ENCODE data around the gene FRMD8. TPM values are rescaled to one million over a fixed set of nuclear protein-coding genes. Genes with fewer than 3 reads are reported as not detected.

Gene FRMD8
- total RNA-seq, 1 donor from 2014 or later: 24.6 TPM

DNA sequence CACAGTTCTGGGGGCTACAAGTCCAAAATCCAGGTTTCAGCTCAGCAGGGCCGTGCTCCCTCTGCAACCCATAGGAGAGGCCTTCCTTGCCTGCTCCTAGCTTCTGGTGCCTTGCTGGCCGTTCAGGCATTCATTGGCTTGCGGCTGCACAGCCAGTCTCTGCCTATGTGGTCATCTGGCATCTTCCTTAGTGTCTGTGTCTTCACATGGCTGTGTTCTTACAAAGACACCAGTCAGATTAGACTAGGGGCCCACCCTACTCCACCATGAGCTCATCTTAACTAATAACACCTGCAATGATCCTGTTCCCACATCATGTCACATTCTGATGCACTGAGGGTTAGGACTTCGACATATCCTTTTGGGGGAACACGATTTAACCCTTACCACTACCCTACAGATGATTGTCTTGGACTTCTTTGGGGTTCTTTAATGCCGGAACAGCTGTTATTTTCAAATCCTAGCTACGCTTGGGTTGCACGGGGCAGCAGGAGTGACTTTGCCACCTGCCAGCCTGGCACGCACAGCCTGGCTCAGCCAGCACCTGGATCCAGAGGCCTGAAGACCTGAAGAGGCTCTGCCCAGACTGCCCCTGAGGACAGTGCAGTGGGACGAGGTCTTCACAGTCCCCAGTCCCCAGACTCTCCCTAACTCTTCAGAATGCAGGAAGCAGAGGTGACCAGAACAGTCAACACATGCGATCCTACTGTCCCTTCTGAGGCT is 28.5 kb downstream of the FRMD8 start:
- no peak for DNase-seq

DNA sequence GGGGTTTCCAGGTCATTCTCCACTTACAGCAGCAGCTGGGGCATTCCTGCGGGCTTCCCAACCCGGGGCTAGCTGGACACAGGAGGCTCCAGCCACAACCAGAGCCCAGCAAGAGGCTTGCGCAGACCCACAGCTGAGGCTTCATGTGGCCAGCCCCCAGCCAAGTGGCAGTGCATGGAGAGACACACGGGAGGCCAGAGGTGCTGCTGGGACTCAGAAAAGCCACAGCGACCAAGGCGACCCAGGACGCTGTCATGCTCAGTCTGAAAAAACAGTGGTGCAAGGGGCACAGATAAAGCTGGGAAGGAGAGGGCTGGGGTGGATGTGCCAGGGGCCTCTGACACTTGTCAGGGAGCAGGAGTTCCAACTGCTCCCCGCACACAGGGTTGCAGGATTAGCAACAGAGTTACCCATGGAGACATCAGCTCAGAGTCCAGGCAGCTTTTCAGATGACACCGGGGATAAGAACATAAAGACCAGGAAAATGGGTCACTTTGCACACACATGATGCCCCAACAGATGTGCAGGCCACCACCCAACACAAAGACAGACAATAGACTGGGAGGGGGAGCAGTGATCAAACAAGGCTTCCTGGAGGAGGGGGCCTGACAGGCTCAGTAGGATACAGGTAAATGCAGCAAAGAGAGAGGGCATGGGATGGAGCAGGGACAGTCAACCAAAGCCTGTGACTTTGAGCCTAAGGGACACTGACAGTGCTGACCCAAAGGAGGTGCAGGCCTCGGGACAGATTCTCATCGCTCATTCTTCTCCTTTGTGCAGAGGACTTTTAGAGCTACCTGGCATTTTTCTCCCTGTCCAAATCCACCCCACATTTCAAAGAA is 29.3 kb downstream of the FRMD8 start:
- DNase-seq: no peak

DNA sequence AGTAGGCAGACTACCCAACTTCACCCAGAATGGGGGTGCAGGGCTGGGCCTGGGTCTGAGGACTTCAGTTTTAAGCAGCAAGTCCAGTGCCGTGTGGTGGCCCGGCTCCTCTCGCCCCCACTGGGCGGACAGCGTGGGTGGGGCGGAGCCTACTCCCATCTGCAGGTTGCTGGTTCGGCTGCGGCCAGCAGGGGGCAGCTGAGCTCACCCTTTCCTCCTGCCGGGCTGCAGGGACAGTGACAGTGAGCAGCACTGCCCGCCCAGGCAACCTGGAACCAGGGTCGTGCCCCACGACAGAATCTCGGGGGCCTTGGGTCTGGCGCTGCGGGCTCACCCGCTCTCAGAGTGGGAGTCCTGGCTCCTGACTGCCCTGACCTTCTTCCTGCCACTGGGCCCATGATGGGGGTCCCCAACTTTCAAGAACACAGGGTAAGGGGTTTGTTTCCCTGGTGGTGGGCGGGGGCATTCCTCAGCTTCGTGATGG is 29.9 kb downstream of the FRMD8 start:
- DNase-seq: peak; percentile 67

DNA sequence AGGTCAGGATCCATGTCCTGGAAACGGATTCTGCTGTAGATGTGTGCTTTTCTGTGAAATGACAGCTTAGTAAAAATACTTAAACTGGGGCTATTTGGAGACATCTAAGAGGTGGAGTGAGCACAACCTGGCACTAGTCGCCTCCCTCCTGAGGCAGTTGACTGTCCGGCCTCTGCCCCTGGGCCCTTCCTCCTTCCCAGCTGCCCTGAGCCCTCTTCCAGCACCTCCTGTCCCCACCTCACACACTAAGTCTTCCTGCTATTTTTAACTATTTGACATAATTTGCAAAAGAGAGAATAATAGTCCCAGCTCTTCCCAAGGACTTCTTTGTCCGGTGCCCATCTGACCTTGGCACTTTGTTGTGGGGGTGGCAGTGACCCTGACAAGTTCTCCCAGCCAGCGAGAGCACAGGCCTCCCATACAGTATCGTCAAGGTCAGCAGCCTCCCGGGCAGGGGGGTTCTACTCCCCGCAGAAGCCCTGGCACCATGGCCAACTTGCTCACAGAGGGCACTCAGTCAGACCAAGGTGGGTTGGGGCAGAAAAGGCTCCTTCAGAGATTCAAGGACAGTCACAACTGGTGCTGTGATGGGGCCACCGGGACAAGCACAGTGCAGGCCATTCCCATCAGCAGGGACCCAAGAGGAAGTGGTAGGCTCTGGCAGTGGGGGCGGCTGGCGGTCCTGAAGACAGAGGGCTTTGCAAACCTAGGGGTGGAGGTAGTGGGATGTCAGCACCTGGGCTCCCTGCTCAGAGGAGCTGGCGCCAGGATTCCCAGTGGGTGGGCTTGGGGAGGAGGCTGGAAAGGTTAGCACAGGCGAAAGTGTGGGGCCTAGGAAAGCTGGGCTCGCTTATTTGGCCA is 30.6 kb downstream of the FRMD8 start:
- DNase-seq: no peak

DNA sequence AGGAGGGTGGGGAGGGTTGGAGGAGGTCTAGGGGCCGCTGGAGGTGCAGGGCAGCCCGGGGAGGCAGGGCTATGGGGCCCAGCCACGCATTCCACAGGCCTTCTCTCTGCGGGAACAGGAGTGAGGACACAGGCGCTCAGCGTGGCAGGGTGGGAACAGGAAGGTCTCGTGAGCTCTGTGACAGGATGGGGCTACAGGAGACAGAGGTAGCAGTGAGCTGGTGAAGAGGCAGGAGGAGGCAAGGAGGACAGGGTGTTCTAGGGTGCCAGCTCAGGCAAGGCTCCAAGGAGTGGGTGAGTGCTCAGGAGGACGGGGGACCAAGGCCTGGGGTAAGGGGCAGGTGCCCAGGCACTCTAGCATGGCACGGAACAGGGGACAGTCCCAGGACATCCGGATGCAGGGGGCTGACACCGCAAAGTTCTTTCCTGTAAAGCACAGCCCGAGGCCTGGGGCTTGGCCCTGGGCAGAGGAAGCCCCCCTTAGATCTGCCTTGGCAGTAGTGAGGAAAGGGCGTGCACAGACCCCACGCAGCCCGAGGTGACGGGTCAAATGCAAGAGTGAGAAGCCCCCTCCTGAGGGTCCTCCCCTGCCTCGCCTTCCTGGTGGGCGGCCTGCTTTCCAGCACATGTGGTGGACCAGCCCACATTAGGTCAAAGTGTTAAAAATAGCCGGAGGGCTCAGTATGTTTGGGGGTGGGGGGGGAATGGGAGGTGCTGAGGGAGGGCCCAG is 31.4 kb downstream of the FRMD8 start:
- no peak for DNase-seq

DNA sequence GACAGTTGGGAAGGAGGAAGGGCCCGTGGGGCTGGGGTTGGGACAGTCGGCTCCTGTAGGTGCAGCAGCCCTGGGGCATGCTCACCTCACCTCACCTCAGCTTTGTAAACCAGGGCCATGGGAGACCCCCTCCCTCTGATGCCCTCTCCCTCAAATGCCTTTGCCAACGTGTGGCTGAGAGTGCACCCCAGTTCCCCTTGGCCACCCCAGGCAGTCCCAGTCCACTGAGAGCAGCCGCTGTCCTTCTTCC is 31.9 kb downstream of the FRMD8 start:
- no peak for DNase-seq

DNA sequence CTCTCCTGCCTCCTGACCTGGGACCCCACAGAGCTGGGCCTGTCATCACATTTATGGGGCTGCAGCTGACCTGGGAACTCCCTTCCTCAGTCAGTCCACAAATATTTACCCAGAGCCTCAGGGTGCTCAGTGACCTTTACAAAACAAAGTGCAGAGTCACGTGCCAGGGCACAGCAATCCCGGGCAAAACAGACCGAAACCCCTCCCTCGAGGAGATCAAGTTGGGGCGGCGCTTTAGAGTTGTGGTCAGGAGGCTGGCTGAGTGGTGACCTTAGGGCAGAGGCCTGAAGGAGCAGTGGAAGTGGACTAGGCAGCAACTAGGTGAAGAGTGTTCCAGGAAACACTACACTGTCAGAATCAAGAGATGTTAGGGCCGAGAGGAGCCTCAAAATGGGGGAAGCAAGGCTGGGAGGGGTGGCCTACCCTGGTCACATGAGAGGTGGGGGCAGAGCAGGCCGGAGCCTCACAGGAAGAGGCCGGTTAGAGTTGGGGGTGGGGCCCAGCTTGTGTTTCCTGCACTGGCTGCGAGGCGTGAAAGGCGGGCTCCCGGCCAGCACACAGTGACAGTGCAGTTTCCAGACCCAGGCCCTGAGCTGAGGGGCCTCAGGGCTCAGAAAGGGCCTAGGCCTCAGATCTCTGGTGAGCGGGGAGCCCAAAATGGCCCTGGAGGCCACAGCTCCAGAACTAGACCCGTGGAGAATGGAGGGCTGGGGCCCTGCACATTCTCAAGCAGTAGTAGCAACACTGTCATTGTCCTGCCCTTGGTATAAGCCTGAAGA is 32.4 kb downstream of the FRMD8 start:
- DNase-seq: peak; percentile 95

DNA sequence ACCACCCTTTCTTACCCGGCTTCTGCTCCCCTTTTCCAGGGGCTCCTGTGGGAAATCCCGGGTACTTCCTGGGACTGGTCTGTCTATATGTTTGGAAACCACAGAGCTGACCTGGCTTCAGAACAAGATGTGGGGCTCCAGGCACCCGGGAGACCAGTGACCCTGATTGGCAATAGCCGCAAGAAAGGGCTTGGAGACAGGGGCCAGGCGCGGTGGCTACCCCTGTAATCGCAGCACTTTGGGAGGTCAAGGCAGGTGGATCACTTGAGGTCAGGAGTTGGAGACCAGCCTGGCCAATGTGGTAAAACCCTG is 33.0 kb downstream of the FRMD8 start:
- DNase-seq: no peak

DNA sequence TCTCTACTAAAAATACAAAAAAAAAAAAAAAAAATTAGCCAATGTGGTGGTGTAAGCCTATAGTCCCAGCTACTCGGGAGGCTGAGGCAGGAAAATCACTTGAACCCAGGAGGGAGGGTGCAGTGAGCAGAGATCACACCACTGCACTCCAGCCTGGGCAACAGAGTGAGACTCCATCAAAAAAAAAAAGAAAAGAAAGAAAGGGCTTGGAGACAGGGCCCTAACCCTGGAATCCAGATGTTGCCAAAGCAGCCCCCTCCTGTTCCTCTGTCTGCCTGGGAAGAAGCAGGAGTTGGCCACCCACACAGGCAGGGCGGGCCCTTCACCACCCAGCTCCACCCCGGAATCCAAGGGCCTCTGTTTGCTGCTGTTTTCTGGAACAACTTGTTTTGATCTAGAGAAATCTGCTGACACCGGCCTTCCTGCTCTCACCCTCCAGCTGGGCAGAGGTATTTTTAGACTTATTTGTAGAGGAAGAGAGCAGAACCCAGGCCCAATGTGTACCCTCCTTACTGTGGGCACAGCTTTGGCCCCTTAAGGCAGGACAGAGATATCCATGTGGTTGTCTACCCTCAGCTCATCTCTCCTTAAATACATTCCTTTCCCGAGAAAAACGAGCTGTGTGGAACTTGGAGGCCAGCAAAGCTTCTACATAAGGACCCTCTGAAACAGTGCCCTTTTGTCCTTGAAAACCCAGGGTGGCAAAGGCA is 33.5 kb downstream of the FRMD8 start:
- peak; percentile 94 for DNase-seq

DNA sequence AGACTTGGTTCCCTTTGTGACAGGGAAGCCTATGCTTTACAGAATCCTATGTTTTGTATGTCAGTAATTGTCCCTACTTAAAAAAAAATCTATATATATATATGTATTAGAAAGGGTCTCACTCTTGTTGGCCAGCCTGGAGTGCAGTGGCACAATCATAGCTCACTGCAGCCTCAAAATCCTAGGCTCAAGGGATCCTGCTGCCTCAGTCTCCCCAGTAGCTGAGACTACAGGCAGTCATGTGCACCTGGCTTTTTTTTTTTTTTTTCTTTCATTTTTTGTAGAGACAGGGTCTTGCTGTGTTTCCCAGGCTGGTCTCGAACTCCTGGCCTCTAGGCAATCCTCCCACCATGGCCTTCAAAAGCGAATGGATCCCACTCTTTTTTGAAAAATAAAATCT is 34.1 kb downstream of the FRMD8 start:
- no peak for DNase-seq

DNA sequence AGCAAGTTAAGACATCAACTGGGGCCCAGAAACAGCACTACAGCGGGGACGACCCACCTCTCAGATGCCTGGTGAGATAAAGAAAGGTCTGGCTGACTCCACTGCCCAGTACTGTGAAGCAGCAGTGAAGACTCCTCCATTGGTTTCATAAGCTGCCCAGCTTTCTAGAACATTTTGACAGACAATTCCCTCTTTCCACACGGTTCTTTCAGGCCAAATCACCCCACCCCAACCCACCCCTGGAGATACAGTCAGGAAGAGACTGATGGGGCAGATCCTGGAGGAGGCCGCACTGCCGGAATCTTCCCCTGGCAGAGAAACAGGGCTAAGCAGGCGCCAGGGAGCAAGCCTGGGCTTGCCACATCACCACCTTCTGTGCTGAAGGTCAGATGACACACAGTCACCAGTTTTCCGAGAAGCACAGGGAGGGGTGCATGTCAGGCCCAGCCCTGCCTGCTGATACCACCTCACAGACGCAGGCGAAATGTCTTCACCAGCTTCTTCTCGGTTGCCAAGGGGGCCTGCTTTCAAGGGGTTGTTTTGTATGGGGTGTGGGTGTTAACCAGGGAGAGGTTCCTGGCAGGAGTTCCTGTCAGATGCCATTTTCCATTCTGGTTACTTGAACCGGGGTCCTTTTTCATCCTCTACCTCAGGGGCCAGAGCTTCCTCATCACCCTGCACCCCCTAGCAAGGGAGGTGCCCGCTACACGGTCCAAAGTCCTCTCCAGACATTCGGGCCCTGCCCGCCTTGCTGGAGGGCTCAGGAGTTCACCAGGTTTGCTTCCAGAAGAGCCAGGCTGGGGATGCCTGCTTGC is 34.7 kb downstream of the FRMD8 start:
- peak; percentile 87 for DNase-seq

DNA sequence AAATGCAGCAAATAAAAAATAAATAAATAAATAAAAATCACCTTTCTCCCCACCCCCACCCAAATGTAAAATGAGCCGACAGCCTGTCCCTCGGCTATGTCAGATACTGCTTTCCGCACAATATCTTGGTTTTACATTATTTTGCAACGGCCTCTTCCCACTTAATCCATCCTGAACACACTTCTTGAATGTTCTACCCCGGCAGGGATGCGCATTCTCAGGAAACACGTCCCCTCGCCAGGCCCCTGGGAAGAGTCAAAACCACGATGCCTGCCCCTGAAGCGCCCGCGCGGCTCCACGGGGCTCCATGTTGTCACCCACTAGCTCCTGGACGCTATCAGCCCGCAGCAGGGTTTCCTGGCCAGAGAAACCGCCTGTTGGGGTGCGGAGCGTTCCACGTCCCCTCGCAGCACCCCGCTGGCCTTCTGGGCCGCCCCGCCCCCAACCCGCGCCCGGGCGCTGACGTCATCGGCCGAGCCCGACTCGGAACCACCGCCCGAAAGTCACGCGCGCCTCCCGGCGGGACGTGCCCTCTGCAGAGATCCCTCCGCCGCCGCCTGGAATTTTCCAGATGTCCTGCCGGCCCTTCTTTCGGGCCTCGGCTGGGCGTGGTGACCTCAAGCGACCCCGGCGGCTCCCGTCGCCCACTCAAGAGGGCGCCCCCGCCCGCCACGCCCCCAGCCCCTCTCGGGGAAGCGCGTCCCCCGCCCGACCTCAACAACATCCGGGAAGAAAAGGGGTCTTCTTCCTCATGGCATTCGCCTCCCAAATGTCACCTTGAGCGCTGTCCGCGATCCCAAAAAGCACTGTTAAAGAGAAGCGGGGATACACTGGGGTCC is 35.6 kb downstream of the FRMD8 start:
- peak; percentile 97 for DNase-seq

DNA sequence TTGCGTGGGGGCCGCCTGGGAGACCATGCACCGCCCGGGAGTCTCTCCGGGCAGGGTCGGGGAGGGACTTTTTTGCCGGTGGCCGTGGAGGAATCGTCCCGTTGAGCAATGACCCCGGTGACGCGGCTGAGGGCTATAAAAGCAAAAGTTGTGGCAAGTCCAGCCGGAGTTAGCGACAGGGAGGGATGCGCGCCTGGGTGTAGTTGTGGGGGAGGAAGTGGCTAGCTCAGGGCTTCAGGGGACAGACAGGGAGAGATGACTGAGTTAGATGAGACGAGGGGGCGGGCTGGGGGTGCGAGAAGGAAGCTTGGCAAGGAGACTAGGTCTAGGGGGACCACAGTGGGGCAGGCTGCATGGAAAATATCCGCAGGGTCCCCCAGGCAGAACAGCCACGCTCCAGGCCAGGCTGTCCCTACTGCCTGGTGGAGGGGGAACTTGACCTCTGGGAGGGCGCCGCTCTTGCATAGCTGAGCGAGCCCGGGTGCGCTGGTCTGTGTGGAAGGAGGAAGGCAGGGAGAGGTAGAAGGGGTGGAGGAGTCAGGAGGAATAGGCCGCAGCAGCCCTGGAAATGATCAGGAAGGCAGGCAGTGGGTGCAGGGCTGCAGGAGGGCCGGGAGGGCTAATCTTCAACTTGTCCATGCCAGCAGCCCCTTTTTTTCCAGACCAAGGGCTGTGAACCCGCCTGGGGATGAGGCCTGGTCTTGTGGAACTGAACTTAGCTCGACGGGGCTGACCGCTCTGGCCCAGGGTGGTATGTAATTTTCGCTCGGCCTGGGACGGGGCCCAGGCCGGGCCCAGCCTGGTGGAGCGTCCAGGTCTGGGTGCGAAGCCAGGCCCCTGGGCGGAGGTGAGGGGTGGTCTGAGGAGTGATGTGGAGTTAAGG is 36.4 kb downstream of the FRMD8 start, which contains the start of gene NEAT1:
TSS of gene NEAT1 (plus strand) at position 166 of the 883 bp plus-strand sequence.
- DNase-seq: peak; percentile 90

DNA sequence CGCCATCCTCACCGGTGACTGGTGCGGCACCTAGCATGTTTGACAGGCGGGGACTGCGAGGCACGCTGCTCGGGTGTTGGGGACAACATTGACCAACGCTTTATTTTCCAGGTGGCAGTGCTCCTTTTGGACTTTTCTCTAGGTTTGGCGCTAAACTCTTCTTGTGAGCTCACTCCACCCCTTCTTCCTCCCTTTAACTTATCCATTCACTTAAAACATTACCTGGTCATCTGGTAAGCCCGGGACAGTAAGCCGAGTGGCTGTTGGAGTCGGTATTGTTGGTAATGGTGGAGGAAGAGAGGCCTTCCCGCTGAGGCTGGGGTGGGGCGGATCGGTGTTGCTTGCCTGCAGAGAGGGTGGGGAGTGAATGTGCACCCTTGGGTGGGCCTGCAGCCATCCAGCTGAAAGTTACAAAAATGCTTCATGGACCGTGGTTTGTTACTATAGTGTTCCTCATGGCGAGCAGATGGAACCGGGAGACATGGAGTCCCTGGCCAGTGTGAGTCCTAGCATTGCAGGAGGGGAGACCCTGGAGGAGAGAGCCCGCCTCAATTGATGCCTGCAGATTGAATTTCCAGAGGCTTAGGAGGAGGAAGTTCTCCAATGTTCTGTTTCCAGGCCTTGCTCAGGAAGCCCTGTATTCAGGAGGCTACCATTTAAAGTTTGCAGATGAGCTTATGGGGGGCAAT is 37.2 kb downstream of the FRMD8 start:
- no peak for DNase-seq

DNA sequence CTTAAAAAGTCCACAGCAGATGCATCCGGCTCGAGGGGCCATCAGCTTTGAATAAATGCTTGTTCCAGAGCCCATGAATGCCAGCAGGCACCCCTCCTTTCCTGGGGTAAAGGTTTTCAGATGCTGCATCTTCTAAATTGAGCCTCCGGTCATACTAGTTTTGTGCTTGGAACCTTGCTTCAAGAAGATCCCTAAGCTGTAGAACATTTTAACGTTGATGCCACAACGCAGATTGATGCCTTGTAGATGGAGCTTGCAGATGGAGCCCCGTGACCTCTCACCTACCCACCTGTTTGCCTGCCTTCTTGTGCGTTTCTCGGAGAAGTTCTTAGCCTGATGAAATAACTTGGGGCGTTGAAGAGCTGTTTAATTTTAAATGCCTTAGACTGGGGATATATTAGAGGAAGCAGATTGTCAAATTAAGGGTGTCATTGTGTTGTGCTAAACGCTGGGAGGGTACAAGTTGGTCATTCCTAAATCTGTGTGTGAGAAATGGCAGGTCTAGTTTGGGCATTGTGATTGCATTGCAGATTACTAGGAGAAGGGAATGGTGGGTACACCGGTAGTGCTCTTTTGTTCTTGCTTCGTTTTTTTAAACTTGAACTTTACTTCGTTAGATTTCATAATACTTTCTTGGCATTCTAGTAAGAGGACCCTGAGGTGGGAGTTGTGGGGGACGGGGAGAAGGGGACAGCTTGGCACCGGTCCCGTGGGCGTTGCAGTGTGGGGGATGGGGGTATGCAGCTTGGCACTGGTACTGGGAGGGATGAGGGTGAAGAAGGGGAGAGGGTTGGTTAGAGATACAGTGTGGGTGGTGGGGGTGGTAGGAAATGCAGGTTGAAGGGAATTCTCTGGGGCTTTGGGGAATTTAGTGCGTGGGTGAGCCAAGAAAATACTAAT is 38.0 kb downstream of the FRMD8 start:
- no peak for DNase-seq
